ENCODE measurements around the gene DOCK10. TPM values are rescaled to one million over a fixed set of nuclear protein-coding genes. Genes with fewer than 3 reads are reported as not detected.

The DOCK10 gene
- total and polyA plus RNA-seq, 10 of the 15 experiments (the other 5 are each of a cell fraction or from before 2014, with no cell fraction given) = 16.9 to 120 (median 85.5) TPM

GRCh38 chr2:224883172-224883516 is 159.1 kb downstream of the DOCK10 start:
- in situ Hi-C loops (cut with MboI) = no loop called here
- 99% methylated on average over 6 of the region's 6 CpGs for WGBS (ENCODE audit: insufficient coverage, insufficient replicate concordance, low lambda C conversion rate, missing lambda C conversion rate)
- no peak for FAIRE-seq
- no TSS peak for BruUV-seq (replicated peaks)
- ATAC-seq = no peak
- H3K79me2 ChIP-seq (ENCODE audit: control insufficient read depth, insufficient read depth, low read length) = no peaks in the 10 kb centered on the region; the same call in 1 of the 2 replicates
- peaks cover 6% of the 10 kb centered on the region; the same call in 1 of the 2 replicates for H3K4me1 ChIP-seq (ENCODE audit: control insufficient read depth, insufficient read depth, low read length)
- no peak overlapping the region for H3K4me3 ChIP-seq
- ChIA-PET RAD21 (ENCODE audit: unreplicated experiment) (no interaction called here), CTCF (interaction anchor here (0.6 to 5.0 kb wide), 3 partner anchors 53 to 1054 kb away, joined by 3 to 30 read pairs (median 3); no protein-coding TSS in a partner anchor), SMC1A (ENCODE audit: uncharacterized antibody, unreplicated experiment) (interaction anchor here (1.8 kb wide), 1 partner anchor 9 kb away, joined by 5 read pairs; no protein-coding TSS in a partner anchor), POLR2A (interaction anchor here (0.8 kb wide), 1 partner anchor 10 kb away, joined by 3 read pairs; no protein-coding TSS in a partner anchor)
- H4K20me1 ChIP-seq (ENCODE audit: control insufficient read depth, insufficient read depth) = no peaks in the 10 kb centered on the region
- no peaks in the 10 kb centered on the region for H3K27me3 ChIP-seq (replicated peaks in 1 of 2; ENCODE audit: control insufficient read depth in 2 of 2, insufficient read depth in 2 of 2, low read length in 1 of 2)
- DNase-seq (ENCODE audit: low read depth, low spot score) = no peak
- H2AFZ ChIP-seq (ENCODE audit: control insufficient read depth, low read depth, low read length) = no peak overlapping the region
- intact Hi-C loops (cut with micrococcal nuclease; ENCODE audit: unreplicated experiment) = loop anchor here (5.0 kb wide), 1 partner anchor 234 kb away; no protein-coding TSS in a partner anchor
- H3K27ac ChIP-seq (ENCODE audit: control insufficient read depth, insufficient read depth) = no peak overlapping the region
- H3K9me3 ChIP-seq (replicated peaks; ENCODE audit: control insufficient read depth, insufficient read depth, low read length) = no peaks in the 10 kb centered on the region; the same call in 2 of the 3 replicates
- TF ChIP-seq STAT1 (conservative IDR thresholded peaks at IDR 0.05) (no peak), ATF2 (IDR thresholded peaks at IDR 0.05; ENCODE audit: low read length) (no peak), NRF1 (conservative IDR thresholded peaks at IDR 0.05; ENCODE audit: low read depth, low read length) (no peak), SUZ12 (IDR thresholded peaks at IDR 0.05; ENCODE audit: unreplicated experiment) (no peak)
- peaks cover 6 to 7% of the 10 kb centered on the region in 2 experiments for H3K36me3 ChIP-seq (ENCODE audit: control insufficient read depth in 2 of 2, insufficient read depth in 2 of 2, low read length in 1 of 2)
- no peak overlapping the region for H3K9ac ChIP-seq (ENCODE audit: control insufficient read depth, insufficient read depth, low read length)
- no peak overlapping the region for H3K4me2 ChIP-seq (ENCODE audit: control insufficient read depth, insufficient read depth)
